SK-N-SH treated with all-trans-retinoic acid at 6 μM for 48 hours (cell line): Measurements from ENCODE around the gene TLCD1.

ENCODE experiments used
- ATAC-seq: fragments of 200-7000 bp; cut with Tn5 transposase; 3 replicates; pipeline ENCODE4 v1.9.1; 2020; ENCODE audit warnings: mild to moderate bottlenecking, moderate library complexity
- BACH2 ChIP-seq: fragments of 250-450 bp; sonication (Bioruptor Pico); IDR thresholded peaks from 2 replicates; pipeline ENCODE4 v1.9.0; 2021; ENCODE audit warnings: mild to moderate bottlenecking, borderline replicate concordance
- CSDC2 ChIP-seq: fragments of 250-450 bp; sonication (Bioruptor Pico); IDR thresholded peaks from 2 replicates; pipeline ENCODE4 v1.5.0; 2020; ENCODE audit warnings: mild to moderate bottlenecking, moderate library complexity
- ESRRG ChIP-seq: fragments of 250-450 bp; sonication (Bioruptor Pico); IDR thresholded peaks from 2 replicates; pipeline ENCODE4 v1.6.1; 2021; ENCODE audit warnings: mild to moderate bottlenecking
- GLIS3 ChIP-seq: fragments of 250-450 bp; sonication (Bioruptor Pico); IDR thresholded peaks from 2 replicates; pipeline ENCODE4 v1.5.0; 2020; ENCODE audit warnings: mild to moderate bottlenecking, moderate library complexity
- ISL1 ChIP-seq: fragments of 250-450 bp; sonication (Bioruptor Pico); IDR thresholded peaks from 2 replicates; pipeline ENCODE4 v2.1.2; 2022; ENCODE audit warnings: mild to moderate bottlenecking, moderate library complexity
- OSR1 ChIP-seq: fragments of 250-450 bp; sonication (Bioruptor Pico); IDR thresholded peaks from 2 replicates; pipeline ENCODE4 v1.8.0; 2022; ENCODE audit warnings: moderate library complexity, mild to moderate bottlenecking, inconsistent platforms
- PPARA ChIP-seq: fragments of 250-450 bp; sonication (Bioruptor Pico); IDR thresholded peaks from 2 replicates; pipeline ENCODE4 v1.5.0; 2020; ENCODE audit warnings: mild to moderate bottlenecking, borderline replicate concordance
- RARB ChIP-seq: fragments of 250-450 bp; sonication (Bioruptor Pico); IDR thresholded peaks from 2 replicates; pipeline ENCODE4 v1.8.0; 2021; ENCODE audit warnings: mild to moderate bottlenecking, moderate library complexity
- SNAI2 ChIP-seq: fragments of 250-450 bp; sonication (Bioruptor Pico); IDR thresholded peaks from 2 replicates; pipeline ENCODE4 v1.5.0; 2020; ENCODE audit warnings: mild to moderate bottlenecking, moderate library complexity
- TCF4 ChIP-seq: fragments of 250-450 bp; sonication (Bioruptor Pico); IDR thresholded peaks from 2 replicates; pipeline ENCODE4 v1.8.0; 2021; ENCODE audit warnings: mild to moderate bottlenecking, moderate library complexity, borderline replicate concordance
- TOX ChIP-seq: fragments of 250-450 bp; sonication (Bioruptor Pico); IDR thresholded peaks from 2 replicates; pipeline ENCODE4 v1.8.0; 2021; ENCODE audit warnings: mild to moderate bottlenecking, moderate library complexity, borderline replicate concordance
- ZC3H10 ChIP-seq: fragments of 250-450 bp; sonication (Bioruptor Pico); IDR thresholded peaks from 2 replicates; pipeline ENCODE4 v1.5.1; 2021; ENCODE audit warnings: mild to moderate bottlenecking, moderate library complexity
- ZFP30 ChIP-seq: fragments of 450-650 bp; formaldehyde crosslinking; IDR thresholded peaks from 2 replicates; pipeline ENCODE4 v1.5.0; 2022; ENCODE audit warnings: mild to moderate bottlenecking, moderate library complexity
- ZNF8 ChIP-seq: fragments of 450-650 bp; formaldehyde crosslinking; IDR thresholded peaks from 2 replicates; pipeline ENCODE4 v1.5.0; 2020; ENCODE audit warnings: mild to moderate bottlenecking, moderate library complexity
- TF ChIP-seq, protein P1 (sequence below): fragments of 250-450 bp; sonication (Bioruptor Pico); IDR thresholded peaks from 2 replicates; pipeline ENCODE4 v1.5.0; 2020; ENCODE audit warnings: mild to moderate bottlenecking, moderate library complexity
- TF ChIP-seq, protein P2 (sequence below): fragments of 250-450 bp; sonication (Bioruptor Pico); IDR thresholded peaks from 2 replicates; pipeline ENCODE4 v1.5.1; 2021; ENCODE audit warnings: mild to moderate bottlenecking, moderate library complexity
- TF ChIP-seq, protein P3 (sequence below): fragments of 250-450 bp; sonication (Bioruptor Pico); IDR thresholded peaks from 2 replicates; pipeline ENCODE4 v1.8.0; 2021; ENCODE audit warnings: low read depth, mild to moderate bottlenecking, moderate library complexity, borderline replicate concordance
- TF ChIP-seq, protein P4 (sequence below): fragments of 250-450 bp; sonication (Bioruptor Pico); IDR thresholded peaks from 2 replicates; pipeline ENCODE4 v1.8.0; 2020; ENCODE audit warnings: mild to moderate bottlenecking, moderate library complexity, borderline replicate concordance
- TF ChIP-seq, protein P5 (sequence below): fragments of 250-450 bp; sonication (Bioruptor Pico); IDR thresholded peaks from 2 replicates; pipeline ENCODE4 v1.5.1; 2020; ENCODE audit warnings: low read depth, mild to moderate bottlenecking, moderate library complexity

The TLCD1 gene

DNA sequence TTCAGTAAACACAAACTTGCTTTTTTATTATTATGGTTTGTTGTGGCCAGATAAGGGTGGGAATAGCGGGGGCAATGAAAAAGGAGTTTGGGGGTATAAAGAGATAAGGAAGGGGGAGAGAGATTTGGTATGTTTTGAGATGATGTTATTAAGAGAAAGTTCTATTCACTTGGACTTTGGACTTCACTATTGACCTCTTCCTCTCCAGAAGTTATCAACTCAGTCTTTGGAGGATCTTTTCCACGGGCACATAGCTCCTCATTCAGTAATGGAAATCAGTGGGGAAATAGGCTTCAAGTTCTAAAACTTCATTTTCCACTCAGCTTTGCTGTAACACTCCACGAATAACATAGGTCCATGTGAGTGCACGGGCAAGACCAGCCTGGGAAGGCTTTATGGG lies 37.6 kb downstream of the TLCD1 start (continued):
- TF ChIP-seq, protein P1, sequence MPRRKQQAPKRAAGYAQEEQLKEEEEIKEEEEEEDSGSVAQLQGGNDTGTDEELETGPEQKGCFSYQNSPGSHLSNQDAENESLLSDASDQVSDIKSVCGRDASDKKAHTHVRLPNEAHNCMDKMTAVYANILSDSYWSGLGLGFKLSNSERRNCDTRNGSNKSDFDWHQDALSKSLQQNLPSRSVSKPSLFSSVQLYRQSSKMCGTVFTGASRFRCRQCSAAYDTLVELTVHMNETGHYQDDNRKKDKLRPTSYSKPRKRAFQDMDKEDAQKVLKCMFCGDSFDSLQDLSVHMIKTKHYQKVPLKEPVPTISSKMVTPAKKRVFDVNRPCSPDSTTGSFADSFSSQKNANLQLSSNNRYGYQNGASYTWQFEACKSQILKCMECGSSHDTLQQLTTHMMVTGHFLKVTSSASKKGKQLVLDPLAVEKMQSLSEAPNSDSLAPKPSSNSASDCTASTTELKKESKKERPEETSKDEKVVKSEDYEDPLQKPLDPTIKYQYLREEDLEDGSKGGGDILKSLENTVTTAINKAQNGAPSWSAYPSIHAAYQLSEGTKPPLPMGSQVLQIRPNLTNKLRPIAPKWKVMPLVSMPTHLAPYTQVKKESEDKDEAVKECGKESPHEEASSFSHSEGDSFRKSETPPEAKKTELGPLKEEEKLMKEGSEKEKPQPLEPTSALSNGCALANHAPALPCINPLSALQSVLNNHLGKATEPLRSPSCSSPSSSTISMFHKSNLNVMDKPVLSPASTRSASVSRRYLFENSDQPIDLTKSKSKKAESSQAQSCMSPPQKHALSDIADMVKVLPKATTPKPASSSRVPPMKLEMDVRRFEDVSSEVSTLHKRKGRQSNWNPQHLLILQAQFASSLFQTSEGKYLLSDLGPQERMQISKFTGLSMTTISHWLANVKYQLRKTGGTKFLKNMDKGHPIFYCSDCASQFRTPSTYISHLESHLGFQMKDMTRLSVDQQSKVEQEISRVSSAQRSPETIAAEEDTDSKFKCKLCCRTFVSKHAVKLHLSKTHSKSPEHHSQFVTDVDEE (CRISPR knock-in tag): no peak
- TF ChIP-seq ZNF8 (no peak), OSR1 (CRISPR knock-in tag) (no peak)
- TF ChIP-seq, protein P2, sequence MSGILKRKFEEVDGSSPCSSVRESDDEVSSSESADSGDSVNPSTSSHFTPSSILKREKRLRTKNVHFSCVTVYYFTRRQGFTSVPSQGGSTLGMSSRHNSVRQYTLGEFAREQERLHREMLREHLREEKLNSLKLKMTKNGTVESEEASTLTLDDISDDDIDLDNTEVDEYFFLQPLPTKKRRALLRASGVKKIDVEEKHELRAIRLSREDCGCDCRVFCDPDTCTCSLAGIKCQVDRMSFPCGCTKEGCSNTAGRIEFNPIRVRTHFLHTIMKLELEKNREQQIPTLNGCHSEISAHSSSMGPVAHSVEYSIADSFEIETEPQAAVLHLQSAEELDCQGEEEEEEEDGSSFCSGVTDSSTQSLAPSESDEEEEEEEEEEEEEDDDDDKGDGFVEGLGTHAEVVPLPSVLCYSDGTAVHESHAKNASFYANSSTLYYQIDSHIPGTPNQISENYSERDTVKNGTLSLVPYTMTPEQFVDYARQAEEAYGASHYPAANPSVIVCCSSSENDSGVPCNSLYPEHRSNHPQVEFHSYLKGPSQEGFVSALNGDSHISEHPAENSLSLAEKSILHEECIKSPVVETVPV (CRISPR knock-in tag): no peak

DNA sequence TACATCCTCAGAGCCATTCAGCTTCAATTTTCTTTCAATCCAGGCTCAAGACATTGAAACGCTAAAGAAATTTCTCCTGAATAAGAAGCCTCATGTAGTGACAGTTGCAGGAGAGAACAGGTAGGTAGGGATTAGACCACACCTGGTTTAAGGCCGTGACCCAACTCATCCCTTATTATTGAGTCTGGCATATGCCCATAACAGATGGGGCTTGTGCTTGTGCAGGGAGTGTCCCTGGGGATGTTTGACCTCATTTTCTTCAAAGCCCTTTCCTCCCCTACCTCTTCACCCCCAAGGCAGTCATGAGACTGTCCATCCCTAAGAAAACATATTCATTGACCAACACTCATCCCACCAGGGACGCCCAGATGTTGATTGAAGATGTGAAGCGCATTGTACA lies 39.7 kb downstream of the TLCD1 start:
- no peak for ATAC-seq
- TF ChIP-seq TOX (CRISPR knock-in tag) (no peak), CSDC2 (CRISPR knock-in tag) (no peak), GLIS3 (CRISPR knock-in tag) (no peak), PPARA (no peak), RARB (CRISPR knock-in tag) (no peak)
- TF ChIP-seq, protein P2 (CRISPR knock-in tag): no peak
- TF ChIP-seq, protein P1 (CRISPR knock-in tag): no peak
- TF ChIP-seq, protein P3, sequence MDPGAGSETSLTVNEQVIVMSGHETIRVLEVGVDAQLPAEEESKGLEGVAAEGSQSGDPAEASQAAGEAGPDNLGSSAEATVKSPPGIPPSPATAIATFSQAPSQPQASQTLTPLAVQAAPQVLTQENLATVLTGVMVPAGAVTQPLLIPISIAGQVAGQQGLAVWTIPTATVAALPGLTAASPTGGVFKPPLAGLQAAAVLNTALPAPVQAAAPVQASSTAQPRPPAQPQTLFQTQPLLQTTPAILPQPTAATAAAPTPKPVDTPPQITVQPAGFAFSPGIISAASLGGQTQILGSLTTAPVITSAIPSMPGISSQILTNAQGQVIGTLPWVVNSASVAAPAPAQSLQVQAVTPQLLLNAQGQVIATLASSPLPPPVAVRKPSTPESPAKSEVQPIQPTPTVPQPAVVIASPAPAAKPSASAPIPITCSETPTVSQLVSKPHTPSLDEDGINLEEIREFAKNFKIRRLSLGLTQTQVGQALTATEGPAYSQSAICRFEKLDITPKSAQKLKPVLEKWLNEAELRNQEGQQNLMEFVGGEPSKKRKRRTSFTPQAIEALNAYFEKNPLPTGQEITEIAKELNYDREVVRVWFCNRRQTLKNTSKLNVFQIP (CRISPR knock-in tag): no peak
- TF ChIP-seq, all 23 proteins: peak for 0

DNA sequence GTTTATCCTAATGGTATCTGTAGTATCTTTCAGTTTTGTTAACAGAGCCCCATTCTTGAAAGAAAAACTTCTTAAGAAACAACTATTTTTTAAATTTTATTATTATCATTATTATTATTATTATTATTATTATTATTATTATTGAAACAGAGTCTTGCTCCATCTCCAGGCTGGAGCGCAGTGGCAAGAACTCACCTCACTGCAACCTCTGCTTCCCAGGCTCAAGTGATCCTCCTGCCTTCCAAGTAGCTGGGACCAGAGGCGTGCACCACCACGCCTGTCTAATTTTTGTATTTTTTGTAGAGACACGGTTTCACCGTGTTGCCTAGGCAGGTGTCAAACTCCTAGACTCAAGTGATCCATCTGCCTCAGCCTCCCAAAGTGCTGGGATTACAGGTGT lies 40.7 kb downstream of the TLCD1 start:
- TF ChIP-seq ZFP30: no peak
- TF ChIP-seq ESRRG (CRISPR knock-in tag): no peak
- TF ChIP-seq RARB (CRISPR knock-in tag): no peak
- TF ChIP-seq, protein P4, sequence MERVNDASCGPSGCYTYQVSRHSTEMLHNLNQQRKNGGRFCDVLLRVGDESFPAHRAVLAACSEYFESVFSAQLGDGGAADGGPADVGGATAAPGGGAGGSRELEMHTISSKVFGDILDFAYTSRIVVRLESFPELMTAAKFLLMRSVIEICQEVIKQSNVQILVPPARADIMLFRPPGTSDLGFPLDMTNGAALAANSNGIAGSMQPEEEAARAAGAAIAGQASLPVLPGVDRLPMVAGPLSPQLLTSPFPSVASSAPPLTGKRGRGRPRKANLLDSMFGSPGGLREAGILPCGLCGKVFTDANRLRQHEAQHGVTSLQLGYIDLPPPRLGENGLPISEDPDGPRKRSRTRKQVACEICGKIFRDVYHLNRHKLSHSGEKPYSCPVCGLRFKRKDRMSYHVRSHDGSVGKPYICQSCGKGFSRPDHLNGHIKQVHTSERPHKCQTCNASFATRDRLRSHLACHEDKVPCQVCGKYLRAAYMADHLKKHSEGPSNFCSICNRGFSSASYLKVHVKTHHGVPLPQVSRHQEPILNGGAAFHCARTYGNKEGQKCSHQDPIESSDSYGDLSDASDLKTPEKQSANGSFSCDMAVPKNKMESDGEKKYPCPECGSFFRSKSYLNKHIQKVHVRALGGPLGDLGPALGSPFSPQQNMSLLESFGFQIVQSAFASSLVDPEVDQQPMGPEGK (CRISPR knock-in tag): no peak
- no peak for TF ChIP-seq BACH2 (CRISPR knock-in tag)
- TF ChIP-seq, protein P5, sequence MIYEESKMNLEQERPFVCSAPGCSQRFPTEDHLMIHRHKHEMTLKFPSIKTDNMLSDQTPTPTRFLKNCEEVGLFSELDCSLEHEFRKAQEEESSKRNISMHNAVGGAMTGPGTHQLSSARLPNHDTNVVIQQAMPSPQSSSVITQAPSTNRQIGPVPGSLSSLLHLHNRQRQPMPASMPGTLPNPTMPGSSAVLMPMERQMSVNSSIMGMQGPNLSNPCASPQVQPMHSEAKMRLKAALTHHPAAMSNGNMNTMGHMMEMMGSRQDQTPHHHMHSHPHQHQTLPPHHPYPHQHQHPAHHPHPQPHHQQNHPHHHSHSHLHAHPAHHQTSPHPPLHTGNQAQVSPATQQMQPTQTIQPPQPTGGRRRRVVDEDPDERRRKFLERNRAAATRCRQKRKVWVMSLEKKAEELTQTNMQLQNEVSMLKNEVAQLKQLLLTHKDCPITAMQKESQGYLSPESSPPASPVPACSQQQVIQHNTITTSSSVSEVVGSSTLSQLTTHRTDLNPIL: no peak
- no peak for TF ChIP-seq SNAI2 (CRISPR knock-in tag)
- TF ChIP-seq, protein P3 (CRISPR knock-in tag): no peak
- no peak for TF ChIP-seq ISL1 (CRISPR knock-in tag)
- TF ChIP-seq TOX (CRISPR knock-in tag): no peak
- TF ChIP-seq ZNF8: no peak
- TF ChIP-seq PPARA: no peak
- no peak for TF ChIP-seq TCF4 (CRISPR knock-in tag)
- TF ChIP-seq ZC3H10 (CRISPR knock-in tag): no peak
- no peak for ATAC-seq
